GM19455 (cell line): Measurements from ENCODE around the gene ADORA1.

Experiments
- ATAC-seq: cut with Tn5 transposase; IDR thresholded peaks from one replicate; pipeline ENCODE4 v1.9.1; 2021; ENCODE audit not compliant: unreplicated experiment

ADORA1 gene

GRCh38 chr1:203127666-203128430, at the start of gene ADORA1:
TSS of gene ADORA1 (plus strand) at chr1:203127726. CDS start at chr1:203128842, 1,116 bp downstream.
- ATAC-seq = no peak

DNA sequence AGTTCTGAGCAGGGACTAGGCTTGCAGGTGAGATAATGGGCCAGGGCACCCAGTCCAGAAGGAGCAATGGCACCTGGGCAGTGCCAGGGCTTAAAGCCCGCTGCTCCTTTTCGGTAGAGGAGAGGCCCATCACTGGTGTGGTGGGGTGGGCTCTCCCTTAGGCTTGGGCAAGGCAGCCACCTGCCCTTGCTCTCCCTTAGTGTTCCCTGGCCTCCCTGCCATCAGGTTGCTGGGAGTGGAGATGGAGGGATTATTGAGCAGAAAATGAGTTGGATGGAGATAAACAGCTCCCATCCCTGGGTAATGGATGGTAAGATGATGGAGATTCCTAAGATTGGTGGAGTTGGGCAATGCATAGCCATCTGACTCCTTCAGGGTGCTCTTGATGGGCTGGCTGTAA, 49.6 kb upstream of the ADORA1 start:
- no peak for ATAC-seq

- no peak for ATAC-seq
Observed at GRCh38 chr1:203078478-203078877, 49.0 kb upstream of the ADORA1 start.

DNA sequence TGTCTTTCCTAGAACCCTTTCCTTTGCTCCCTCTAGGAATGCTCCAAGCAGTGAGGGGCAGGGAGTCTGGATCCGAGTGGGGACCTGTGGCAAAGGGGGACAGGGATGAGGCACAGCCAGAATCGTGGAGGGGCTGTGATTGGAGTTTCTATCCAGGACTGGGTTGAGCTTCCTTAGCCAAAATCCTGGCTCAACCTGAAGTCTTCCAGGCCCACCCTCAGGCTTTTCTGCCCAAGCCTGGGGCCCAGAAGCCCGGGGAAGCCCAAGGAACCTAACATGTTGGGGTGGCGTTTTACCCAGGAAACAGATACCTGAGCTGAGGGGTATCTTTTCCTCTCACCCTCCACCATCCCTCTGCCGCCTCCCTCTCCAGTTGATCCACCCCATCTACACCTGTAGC, 47.1 kb upstream of the ADORA1 start:
- ATAC-seq = no peak

GRCh38 chr1:203081465-203082230, 45.9 kb upstream of the ADORA1 start:
- ATAC-seq = no peak

DNA sequence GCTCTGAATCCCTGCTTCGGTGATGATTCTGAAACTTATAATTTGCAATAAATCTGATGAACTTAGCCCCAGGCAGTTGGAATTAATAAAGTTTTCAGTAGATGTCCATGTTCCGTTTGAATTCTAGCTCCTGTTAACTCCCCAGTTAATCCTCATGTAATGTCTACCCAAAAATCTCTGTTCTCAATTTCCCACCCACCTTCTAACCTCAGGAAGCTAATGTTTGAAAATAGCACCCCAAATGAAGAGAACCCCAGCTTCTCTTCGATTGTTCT, 45.4 kb upstream of the ADORA1 start:
- no peak for ATAC-seq

GRCh38 chr1:203082571-203083462, 44.7 kb upstream of the ADORA1 start:
- no peak for ATAC-seq

DNA sequence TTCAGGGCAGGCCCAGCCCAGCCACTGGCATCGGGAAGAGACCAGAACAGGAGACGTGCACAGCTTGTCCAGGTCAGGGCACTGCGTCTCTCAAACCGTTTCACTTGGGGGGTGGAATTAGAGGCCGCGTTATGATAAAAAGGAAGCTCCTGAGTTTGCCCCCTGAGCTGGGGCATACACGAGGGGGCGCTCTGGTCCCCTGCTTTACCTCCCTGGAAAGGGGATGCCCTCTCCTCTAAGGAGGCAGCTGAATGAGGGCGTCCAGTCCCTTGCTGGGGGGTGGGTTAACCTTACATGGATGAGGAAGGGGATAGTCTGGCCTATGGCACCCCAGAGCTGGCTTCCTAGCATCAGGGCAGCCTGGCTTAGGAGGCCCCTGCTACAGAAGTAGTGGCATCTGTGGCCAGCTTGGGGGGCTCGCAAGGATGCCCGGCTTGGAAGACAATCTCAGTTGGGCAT, 44.0 kb upstream of the ADORA1 start:
- no peak for ATAC-seq

- ATAC-seq = no peak
Observed at GRCh38 chr1:203084588-203085527, 42.7 kb upstream of the ADORA1 start.

- no peak for ATAC-seq
Observed at GRCh38 chr1:203085528-203086406, 41.8 kb upstream of the ADORA1 start, which contains the start of gene MYOG. TSS of gene MYOG (minus strand) at chr1:203086012. CDS start at chr1:203085961, 51 bp downstream.

- ATAC-seq = no peak
Observed at GRCh38 chr1:203086992-203087763, 40.3 kb upstream of the ADORA1 start.

- no peak for ATAC-seq
Observed at GRCh38 chr1:203088441-203088840, 39.1 kb upstream of the ADORA1 start.

- no peak for ATAC-seq
Observed at GRCh38 chr1:203089001-203089650, 38.4 kb upstream of the ADORA1 start.

- no peak for ATAC-seq
Observed at GRCh38 chr1:203089651-203090045, 37.9 kb upstream of the ADORA1 start.

DNA sequence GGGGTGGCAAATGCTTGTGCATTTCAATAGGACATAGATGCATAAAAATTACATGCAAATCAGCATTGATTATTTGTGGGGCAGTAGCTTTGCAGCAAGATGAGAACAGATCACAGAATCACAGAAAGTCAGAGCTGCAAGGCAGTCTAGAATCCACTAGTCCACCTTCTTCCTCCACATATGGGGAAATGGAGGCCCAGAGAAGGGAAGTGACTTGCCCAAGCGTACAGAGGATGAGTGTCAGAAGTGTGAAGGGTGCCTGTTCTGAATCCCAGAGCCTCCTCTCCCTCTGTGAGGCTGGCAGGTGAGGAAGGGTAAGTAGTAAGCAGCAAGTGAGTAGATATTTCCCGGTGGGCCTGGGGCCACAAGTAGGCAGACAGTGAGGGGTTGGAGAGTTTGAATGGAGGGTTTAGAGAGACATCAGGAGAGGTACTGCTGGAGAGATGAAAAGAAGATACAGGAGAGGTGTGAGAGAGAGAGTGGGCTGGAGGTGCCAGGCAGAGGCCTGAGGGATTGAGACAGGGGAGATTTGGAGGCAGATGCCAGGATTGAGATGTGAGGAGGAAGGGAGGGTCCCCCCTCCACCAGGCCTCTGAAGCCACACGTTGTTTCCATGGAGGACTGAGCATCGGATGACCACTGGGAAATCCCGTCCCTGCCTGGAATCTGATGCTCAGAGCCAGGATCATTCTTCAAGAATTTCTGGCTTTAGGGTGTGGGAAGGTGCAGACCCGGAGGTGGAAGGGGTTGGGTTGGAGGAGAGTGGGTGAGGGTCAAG, 36.9 kb upstream of the ADORA1 start:
- ATAC-seq = no peak

- no peak for ATAC-seq
Observed at GRCh38 chr1:203091199-203091477, 36.4 kb upstream of the ADORA1 start.

DNA sequence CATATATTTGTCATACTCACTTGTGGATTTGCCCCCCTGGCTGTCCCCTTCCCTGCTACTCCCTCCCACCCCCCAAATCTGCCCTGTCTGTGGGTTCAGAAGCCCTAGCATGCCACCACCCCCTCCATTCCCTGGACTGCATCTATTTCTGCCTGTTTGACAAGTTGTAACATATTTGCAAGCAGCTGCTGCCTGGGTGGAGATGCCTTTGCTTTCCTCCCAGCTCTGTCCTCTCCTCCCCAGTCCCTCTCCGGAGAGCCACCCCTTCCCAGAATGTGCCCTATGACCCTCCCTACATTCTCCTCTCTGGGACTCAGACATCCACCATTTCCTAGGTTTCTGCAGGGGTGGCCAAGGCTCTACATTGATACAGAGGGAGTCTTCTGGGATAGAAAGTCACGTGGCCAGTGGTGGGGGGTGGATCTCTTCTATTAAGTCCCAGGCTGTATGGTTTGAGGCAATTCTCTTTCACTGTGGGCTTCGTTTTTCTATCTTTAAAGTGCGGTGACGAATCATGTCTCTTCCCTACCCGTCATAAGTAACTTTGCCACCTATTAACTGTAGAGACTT, 35.7 kb upstream of the ADORA1 start:
- no peak for ATAC-seq
